IPS-NIHi11 (cell line): ENCODE results near the gene CAMKK1.
"Not testable (repeated sequence)": the region's sequence is repeated elsewhere in the genome, so short reads cannot be mapped to it uniquely, and the experiment has no call there.

Source experiments
- DNase-seq: peaks from one replicate; pipeline ENCODE4 v3.0.0; 2012; ENCODE audit warnings: mixed read lengths, low spot score

CAMKK1 gene

DNA sequence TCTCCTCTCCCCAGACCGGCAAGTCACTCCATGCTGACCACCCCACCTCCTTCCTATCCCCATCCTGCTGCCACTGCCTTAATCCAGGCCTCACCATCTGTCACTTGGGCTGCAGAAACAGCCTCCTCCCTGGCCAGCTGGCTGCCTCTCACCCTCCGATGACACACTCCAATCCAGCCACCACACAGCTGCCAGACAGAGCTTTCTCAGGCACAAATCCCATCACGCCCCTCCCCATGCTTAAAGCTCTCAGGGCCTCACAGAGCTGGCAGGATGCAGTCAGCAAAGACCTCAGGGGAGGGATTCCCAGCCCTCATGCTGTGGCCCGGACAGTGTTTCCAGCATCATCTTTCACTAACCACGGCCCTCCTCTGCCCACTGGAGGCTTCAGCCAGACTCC, 13.7 kb downstream of the CAMKK1 start:
- DNase-seq: no peak

DNA sequence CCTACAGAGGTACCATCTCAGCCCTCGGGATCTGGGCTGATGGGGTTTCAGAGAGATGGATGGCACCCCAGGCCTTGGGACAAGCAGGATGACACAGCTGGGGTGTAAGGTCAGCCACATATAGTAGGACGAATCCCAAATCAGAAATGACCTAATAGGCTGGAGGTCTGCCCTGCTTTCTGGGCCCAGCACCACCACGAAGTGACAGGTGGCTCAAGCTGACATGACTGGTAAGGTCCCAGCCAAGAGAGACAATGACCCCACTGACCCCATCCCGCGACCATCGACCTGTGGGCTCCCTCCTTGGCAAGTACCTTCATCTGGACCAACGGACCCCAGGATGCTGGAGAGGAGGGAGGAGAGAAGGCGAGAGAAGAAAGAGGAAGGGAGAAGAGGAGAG, 15.6 kb downstream of the CAMKK1 start:
- DNase-seq: no peak

DNA sequence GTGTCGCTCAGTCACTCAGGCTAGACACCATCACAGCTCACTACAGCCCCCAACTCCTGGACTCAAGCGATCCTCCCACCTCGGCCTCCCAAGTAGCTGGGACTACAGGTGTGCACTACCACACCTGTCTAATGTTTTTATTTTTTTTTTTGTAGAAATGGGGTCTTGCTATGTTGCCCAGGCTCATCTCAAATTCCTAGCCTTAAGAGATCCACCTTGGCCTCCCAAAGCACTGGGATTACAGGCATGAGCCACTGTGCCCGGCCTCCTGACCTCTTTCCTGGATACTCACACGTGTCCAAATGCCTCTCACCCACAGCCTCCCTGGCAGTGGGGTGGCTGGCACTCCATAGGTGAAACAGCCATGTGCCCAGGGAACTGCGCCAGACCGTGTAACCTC, 17.5 kb downstream of the CAMKK1 start:
- no peak for DNase-seq

DNA sequence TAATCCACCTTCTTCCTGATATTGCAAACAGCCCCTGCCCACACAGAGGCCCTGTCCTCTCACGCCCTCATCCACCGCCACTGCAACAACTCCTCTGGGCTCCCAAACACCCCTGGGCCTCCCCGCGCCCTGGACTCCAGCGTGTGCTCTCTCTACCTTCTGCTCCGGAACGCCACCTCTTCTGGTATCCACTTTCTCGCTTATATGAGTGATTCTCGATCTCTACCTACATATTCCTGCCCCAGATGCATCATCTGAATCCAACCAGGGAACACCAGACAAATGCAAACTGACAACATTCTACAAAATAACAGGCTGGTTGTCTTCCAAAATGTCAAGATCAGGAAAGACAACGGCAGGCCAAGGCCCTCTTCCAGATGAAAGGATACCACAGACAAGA, 19.0 kb downstream of the CAMKK1 start:
- no peak for DNase-seq

DNA sequence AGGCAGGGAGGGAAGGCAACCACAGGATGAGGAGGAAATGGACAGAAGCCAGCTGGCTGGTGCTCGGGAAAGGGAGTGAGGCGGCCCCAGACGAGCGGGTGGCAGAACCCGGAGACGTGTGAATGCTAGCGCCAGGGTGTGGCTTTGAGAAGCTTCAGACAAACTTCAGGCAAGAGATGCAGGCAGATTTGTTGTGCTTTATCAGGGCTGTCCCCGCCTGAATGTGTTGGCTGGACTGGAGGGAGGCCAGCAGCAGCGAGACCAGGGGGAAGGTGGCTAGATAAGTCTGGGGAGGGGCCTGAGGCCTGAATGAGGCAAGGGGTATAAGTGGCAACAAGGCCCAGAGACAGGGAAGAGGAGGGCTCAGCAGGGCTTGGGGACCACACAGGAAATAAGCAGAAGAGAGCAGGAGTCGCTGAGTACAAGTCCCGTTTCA, 22.0 kb downstream of the CAMKK1 start:
- DNase-seq: no peak

DNA sequence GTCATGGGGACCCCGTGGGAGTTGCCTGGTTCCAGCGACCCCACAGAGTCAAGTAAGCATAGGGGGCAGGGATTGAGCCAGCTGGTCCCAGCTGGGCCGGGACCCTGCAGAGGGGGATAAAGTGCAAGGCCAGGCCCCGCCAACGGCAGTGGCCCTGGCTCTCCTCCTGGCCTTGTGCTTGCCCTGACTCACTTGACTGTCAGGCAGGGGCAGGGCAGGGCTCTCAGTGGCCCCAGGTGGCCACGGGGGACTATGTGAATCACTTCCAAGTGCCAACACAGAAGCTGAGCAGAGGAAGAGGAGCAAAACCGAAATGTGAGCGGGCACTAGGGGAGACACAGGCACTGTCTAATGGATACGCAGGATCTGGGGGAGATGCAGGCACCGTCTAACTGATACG, 25.2 kb downstream of the CAMKK1 start:
- no peak for DNase-seq

DNA sequence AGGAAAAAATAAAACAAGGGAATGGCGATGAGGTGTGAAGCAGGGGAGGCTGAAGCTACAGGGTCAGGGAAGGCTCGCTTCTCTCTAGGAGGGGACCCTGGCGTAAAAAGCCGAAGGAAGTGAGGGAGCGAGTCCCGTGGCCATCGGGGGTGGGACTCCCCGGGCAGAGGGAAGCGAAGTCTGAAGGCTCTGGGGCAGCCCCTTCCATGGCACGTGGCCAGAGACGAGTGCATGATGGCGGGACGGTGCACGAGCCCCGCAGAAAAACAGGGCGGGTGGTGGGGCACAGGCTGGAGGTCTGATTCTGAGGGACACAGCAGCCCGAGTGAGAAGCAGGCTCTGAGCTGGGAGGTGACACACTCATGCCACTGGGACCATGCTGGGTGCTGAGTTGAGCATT, 25.7 kb downstream of the CAMKK1 start:
- DNase-seq: no peak

DNA sequence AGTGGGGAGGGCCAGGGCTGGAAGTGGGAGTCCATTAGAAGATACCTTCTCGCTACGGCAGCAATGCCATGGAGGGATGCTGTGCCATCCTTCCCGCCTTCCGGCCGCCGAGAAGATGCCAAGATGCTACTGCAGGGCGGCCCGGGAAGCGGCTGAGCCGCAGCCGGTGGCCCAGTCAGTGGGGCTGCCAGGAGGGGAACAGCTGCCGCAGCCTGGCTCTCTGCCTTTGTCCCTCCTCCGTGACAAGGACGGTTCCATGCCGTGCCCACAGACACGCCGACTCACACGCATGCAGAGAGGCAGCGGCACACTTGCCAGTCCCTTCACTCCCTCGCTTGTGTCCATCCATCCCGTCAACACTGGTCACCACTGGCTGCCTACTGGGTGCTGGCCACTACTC, 26.6 kb downstream of the CAMKK1 start:
- no peak for DNase-seq

DNA sequence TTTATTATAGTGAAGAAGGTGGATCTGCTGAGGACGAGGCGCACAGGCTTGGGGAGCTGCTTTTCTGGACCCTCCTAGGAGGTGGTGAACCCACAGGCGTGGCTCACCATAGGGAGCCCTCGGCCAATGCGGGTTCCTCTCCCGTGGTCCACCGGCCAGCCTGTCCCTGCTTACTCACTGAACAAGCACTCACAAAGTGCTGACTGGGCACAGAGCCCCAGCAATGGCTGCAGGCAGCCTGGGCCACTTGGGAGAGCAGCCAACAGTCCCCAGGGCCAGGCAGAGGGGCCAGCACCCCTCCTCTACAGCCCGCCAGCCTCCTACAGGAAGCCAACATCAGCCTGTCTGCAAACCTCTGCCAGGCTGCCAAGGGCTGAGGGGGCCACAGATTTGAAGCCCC, 27.7 kb downstream of the CAMKK1 start:
- DNase-seq: no peak

DNA sequence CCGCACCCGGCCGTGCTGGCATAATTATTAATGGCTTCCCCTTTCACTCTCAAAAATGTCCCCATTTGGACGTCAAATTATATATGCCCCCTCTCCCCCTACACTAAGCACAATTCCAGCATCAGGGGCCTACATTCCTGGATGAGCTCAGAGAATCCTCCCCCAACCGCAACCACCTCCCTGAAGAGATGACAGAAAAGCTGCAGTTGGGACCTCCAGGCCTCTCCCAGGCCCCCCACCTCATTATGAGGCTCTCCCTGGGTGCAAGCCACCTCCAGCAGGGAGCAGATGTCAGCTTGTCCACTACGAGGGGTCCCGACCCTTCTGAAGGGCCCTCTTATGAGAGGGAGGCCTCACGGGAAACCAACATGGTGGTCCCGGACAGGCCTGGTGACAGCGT, 28.3 kb downstream of the CAMKK1 start:
- DNase-seq: no peak

DNA sequence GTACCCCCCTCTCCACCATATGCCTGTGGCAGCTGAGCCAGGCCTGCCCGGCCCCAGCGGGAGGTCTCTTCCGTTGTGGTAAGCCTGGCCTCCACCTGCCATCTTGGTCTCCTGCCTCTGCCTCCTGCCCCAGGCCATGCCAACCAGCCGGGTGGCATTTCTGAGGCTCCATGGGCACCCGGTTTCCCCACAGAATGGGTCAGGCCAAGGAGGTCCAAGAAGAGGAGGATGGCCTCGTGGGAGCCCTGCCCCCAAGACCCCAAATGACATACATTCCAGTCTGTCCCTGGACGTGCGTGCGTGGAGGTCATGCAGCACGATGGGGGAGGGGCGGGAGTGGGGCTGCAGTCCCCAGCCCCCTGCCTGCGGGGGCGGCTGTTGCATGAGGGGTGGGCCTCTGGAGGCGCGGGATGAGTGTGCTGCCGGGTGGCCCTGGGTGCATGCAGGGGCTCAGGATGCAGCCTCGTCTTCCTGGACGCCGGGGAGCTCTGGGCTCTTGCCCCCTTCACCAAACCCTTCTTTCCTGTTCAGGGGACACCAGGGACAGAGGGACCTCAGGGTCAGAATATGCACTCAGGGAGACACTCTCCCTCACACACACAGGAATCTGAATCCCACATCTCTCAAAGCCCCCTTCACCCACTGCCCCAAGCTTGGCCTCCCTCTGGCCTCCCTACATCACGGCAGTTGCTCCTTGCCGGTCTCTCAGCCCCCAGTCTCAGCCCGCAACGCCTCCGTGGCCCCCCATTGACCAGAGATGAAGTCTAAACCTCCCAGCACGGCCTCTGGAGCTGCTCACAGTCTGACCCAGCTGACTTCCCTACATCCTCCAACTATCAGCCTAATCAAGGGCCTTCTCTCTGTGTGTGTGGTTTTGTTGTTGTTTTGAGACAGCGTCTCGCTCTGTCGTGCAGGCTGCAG, 30.8 kb downstream of the CAMKK1 start:
- no peak for DNase-seq

DNA sequence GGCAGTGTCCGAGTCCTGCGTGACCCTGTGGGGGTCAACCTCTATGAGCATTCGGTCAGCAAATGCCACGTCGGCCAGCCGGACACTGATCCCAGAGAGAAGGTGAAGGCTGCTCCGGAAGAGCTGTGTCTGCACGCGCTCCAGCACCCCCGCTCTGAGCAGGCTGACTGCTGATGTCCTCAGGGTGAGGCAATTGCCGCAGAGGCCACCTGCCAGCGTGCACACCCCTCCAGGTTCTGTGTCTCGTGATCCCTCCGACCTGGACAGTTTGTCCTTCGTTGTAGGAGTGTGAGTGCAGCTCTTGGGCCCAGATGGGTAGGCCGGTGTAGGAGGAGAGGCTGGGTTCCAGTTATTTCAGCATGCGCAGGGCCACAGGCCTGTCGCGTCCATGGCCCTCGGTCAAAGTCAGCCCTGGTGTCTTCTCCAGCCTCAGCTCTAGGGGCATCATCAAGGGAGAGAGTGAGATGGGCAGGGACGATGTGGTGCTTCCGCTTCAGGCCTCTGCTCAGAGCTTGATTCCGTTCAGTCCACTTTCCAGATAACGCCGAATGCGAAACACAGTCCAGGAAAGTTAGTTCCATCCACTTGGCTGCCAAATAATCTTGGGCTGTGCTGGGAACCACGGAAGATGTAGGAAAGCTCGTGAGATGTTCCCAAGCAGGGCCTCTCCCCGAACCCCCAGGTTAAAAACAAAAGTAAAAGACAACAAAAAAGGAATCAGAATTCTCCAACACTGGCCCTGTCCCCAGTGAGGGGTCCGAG, 31.7 kb downstream of the CAMKK1 start:
- no peak for DNase-seq

DNA sequence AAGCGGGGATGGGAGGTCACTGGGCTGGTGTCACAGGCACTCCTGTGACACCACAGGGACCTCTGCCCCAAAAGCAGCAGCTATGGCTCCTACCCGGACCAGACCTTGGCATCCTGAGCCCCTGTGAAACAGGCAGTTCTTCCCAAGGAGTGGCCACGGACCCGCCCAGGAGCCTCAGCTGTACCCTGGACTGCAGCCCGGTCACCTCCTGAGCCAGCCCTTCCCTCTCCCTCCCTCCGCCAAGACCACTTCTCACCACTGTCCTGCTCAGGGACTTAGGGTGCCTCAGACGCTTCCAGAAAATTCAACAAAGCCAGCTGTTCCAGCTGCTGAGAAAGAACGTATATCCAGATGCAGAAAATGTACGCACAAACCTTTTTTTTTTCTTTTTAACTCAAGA, 32.9 kb downstream of the CAMKK1 start:
- no peak for DNase-seq

DNA sequence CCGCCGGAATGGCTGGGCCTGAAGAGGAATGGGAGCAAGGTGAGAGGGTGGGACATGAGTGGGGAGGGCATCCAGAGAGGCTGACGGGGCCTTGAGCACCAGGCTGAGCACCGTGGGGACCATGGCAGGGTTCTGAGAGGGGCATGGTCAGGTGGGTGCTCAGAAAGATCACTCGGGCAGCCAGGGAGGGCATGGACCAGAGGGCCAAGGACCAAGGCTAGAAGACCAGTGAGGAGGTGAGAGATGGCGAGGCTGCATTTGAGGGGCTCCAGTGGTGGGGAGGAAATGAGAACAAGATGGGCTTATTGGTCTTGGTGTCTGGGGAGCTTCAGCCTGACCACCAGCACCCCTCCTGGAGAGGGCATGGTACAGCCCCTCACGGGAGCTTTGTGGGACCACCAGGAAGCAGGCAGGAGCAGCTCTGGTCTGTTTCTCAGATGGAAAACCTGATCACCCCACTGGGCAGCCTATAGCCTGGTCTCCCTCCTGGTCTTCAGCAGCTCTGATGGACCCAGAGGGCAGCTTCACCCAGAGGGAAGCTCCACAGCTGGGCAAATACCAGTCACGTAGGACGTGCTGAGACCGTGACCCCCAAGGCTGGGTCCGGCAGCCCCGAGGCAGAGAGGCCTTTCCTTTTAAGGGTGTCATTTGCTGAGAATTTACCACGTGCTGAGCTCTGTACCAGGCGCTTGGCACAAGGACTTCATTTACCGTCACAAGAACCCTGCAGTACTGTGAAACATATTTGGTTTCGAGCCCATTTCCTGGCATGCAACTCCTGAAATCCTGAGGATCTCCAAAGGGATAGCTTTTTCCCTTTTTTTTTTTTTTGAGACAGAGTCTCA, 35.4 kb downstream of the CAMKK1 start:
- no peak for DNase-seq

DNA sequence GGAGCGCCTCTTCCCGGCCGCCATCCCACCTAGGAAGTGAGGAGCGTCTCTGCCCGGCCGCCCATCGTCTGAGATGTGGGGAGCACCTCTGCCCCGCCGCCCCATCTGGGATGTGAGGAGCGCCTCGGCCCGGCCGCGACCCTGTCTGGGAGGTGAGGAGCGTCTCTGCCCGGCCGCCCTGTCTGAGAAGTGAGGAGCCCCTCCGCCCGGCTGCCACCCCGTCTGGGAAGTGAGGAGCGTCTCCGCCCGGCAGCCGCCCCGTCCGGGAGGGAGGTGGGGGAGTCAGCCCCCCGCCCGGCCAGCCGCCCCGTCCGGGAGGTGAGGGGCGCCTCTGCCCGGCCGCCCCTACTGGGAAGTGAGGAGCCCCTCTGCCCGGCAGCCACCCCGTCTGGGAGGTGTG, 38.6 kb downstream of the CAMKK1 start:
- DNase-seq: not testable (repeated sequence)

DNA sequence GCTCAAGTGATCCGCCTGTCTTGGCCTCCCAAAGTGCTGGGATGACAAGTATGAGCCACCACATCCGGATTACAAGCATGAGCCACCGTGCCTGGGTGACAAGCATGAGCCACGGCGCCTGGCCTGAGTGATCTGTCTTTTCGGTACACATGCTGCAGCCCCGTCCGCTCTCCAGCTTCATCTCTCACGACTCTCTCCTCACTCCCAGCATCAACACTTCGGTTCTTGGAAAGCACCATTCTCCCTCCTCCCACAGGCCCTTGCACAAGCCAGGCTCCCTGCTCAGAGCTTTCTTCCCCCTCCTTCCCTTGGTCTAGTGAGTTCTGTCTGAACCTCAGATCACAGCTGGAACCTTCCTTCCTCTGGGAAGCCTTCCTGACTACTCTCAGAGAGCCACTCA, 40.3 kb downstream of the CAMKK1 start:
- DNase-seq: no peak

DNA sequence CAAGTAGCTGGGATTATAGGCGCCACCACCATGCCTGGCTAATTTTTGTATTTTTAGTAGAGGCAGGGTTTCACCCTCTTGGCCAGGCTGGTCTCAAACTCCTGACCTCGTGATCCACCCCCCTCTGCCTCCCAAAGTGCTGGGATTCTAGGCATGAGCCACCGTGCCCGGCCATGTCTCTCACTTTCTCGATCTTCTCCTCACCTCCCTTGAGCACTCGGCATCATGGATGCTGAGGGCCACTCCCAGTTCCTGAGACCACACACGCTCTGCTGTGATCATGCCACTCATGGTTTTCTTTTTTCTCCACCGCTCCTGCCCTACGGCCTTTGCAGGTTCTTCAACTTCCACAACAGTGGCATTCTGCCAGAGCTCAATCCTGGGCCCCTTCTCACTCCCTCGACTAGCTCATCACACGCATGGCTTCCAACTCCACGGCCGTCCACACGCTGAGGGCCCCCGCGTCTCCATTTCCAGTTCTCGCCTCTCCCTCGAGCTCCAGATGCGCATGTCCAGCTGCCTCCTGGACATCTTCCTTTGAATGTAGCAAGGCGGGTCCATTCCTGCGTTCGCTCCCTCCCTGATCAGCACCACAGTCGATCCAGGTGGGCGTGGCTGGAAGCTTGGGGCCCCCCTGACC, 41.3 kb downstream of the CAMKK1 start:
- DNase-seq: no peak

DNA sequence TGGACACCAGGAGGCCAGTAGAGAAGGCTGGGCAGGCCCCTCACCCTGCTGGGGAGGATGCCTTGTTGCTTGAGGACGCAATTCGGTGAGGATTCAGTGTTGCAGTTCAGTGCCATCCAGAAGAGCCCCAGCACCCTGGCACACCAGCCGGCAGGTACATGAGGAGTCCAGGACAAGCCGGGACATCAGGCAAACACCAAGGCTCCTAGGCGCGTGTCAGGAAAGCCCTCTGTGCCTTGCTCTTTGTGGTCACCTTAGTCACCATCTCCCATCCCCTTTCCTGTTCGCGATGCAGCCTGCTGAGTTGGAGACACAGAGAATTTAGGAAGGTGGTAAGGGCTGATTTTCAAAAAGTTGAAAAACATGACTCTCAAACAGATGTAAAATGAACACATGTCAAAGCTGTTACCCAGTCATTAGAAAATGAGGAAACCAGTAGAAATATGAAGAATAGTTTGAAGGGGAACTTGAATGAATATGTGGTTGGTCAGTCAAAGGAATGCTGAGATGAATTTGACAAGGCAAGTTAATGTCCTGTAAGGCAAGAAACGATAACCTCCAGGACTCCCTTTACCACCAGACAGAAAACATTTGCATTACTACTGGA, 44.5 kb downstream of the CAMKK1 start:
- DNase-seq: no peak

DNA sequence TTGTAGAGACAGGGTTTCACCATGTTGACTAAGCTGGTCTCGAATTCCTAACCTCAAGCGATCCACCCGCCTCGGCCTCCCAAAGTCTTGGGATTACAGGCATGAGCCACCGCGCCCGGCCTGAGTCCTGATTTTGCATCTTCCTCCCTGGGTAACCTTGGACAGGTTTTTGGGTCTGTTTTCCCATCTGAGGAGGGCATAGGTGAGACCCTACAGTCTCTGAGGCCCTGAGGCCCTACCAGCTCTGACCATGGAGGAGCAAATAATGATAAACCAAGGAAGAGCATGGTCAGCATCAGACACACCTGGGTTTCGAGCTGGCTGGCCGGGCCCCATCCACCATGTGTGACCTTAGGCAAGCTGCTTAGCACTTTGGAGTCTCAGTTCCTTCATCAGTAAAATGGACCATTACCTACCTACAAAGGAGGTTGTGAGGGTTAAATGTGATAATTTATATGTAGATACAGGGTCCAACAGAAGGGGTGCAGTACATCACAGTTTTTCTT, 45.6 kb downstream of the CAMKK1 start:
- no peak for DNase-seq

DNA sequence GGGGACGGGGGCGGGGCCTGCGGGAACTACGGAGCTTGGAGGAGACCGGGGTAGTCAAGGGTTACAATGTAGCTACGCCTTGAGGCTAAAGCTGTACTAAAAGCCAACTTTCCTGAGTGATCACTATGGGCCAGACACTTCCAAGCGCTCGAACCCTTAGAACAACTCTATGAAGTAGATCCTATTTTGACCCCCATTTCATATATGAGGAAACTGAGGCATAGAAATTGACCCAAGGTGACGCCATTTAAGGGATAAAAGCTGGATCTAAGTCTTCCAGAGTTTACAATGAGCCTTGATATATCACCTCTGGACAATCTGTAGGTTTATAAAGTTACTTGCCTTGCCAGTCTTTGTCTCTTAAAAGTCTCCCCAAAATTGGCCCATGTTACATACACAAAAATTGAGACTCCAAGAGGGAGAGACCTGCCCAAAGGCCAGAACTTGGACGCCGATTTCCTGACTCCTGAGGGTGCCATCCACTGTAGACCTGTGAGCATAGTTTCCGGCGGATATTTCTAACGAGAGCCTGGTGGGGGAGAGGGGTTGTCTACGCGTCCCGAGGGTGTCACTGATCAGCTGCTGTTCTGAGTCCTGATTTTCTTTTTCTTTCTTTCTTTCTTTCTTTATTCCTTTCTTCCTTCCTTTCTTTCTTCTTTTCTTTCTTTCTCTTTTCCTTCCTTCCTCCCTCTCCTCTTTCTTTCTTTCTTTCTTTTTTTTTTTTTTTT, 46.3 kb downstream of the CAMKK1 start:
- no peak for DNase-seq
